Measurements from ENCODE around the gene INAFM2.

The INAFM2 gene

DNA sequence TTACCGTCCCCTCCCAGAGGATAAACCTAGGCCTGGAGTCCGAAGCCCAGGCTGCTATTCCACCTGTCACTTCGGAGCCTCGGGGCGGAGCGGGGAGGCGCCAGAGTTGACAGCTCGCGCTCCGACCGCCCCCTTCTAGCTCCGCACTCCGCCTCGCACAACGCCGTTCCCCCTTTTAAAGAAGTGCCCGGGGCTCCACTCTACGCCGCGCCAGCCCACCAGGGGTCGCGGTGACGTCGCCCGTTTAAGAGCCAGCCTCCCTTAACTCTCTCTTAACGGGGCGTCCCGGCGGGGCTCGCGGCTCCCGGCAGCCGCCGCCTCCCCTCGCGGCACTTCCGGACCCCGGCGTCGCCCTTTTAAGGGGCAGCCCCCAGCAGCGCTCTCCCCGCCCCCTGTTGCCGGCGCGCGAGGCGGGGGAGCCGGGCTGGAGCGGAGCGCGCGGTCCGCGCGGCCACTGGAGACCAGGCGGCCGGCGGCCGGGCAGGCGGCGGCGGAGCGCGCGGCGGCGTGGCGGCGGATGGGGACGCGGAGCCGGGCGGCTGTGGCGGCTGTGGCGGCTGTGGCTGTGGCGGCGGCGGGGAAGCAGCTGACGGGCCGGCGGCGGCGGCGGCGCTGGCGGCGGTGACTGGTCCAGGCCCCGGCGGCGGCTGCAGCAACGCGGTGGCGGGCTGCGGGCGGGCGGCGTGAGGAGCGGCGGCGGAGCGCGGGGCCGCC lies at the start of gene INAFM2 (continued):
- no peak for TF ChIP-seq ZNF19 (tag by site-specific recombination; IDR thresholded peaks at IDR 0.05; ENCODE audit: low read depth)
- no peak for TF ChIP-seq ZNF121 (tag by site-specific recombination; IDR thresholded peaks at IDR 0.05)
- TF ChIP-seq, protein P1, sequence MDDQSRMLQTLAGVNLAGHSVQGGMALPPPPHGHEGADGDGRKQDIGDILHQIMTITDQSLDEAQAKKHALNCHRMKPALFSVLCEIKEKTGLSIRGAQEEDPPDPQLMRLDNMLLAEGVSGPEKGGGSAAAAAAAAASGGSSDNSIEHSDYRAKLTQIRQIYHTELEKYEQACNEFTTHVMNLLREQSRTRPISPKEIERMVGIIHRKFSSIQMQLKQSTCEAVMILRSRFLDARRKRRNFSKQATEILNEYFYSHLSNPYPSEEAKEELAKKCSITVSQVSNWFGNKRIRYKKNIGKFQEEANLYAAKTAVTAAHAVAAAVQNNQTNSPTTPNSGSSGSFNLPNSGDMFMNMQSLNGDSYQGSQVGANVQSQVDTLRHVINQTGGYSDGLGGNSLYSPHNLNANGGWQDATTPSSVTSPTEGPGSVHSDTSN (CRISPR knock-in tag; IDR thresholded peaks at IDR 0.05): no peak
- no peak for TF ChIP-seq ZNF37A (tag by site-specific recombination; IDR thresholded peaks at IDR 0.05)
- no peak for TF ChIP-seq ZNF670 (tag by site-specific recombination; IDR thresholded peaks at IDR 0.05; ENCODE audit: low read depth)
- TF ChIP-seq GLI4 (tag by site-specific recombination; IDR thresholded peaks at IDR 0.05): no peak
- TF ChIP-seq, protein P2, sequence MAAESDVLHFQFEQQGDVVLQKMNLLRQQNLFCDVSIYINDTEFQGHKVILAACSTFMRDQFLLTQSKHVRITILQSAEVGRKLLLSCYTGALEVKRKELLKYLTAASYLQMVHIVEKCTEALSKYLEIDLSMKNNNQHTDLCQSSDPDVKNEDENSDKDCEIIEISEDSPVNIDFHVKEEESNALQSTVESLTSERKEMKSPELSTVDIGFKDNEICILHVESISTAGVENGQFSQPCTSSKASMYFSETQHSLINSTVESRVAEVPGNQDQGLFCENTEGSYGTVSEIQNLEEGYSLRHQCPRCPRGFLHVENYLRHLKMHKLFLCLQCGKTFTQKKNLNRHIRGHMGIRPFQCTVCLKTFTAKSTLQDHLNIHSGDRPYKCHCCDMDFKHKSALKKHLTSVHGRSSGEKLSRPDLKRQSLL (tag by site-specific recombination; IDR thresholded peaks at IDR 0.05): 0 out of 2 replicates have a peak, but pooled peaks have one; percentile 40
- peak; percentile 45; the same call in 1 of the 2 replicates for TF ChIP-seq ZNF843 (tag by site-specific recombination; IDR thresholded peaks at IDR 0.05)
- TF ChIP-seq, protein P3, sequence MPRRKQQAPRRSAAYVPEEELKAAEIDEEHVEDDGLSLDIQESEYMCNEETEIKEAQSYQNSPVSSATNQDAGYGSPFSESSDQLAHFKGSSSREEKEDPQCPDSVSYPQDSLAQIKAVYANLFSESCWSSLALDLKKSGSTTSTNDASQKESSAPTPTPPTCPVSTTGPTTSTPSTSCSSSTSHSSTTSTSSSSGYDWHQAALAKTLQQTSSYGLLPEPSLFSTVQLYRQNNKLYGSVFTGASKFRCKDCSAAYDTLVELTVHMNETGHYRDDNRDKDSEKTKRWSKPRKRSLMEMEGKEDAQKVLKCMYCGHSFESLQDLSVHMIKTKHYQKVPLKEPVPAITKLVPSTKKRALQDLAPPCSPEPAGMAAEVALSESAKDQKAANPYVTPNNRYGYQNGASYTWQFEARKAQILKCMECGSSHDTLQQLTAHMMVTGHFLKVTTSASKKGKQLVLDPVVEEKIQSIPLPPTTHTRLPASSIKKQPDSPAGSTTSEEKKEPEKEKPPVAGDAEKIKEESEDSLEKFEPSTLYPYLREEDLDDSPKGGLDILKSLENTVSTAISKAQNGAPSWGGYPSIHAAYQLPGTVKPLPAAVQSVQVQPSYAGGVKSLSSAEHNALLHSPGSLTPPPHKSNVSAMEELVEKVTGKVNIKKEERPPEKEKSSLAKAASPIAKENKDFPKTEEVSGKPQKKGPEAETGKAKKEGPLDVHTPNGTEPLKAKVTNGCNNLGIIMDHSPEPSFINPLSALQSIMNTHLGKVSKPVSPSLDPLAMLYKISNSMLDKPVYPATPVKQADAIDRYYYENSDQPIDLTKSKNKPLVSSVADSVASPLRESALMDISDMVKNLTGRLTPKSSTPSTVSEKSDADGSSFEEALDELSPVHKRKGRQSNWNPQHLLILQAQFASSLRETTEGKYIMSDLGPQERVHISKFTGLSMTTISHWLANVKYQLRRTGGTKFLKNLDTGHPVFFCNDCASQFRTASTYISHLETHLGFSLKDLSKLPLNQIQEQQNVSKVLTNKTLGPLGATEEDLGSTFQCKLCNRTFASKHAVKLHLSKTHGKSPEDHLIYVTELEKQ (tag by site-specific recombination; IDR thresholded peaks at IDR 0.05; ENCODE audit: borderline replicate concordance): no peak
- TF ChIP-seq ZNF560 (tag by site-specific recombination; IDR thresholded peaks at IDR 0.05; ENCODE audit: borderline replicate concordance): no peak
- peak; percentile 77; the same call in 1 of the 2 replicates for TF ChIP-seq KLF16 (tag by site-specific recombination; IDR thresholded peaks at IDR 0.05)
- TF ChIP-seq ZBTB21 (tag by site-specific recombination; IDR thresholded peaks at IDR 0.05): no peak
- TF ChIP-seq ZSCAN16 (tag by site-specific recombination; IDR thresholded peaks at IDR 0.05): no peak
- no peak for TF ChIP-seq ZNF2 (tag by site-specific recombination; IDR thresholded peaks at IDR 0.05)
- peak; percentile 10 for TF ChIP-seq ZNF335 (tag by site-specific recombination; conservative IDR thresholded peaks at IDR 0.05)
- TF ChIP-seq ZNF404 (tag by site-specific recombination; IDR thresholded peaks at IDR 0.05): no peak
- no peak for TF ChIP-seq YY2 (tag by site-specific recombination; IDR thresholded peaks at IDR 0.05)
- TF ChIP-seq SP7 (tag by site-specific recombination; IDR thresholded peaks at IDR 0.05): peak; percentile 70; the same call in 1 of the 2 replicates
- no peak for TF ChIP-seq ZNF548 (tag by site-specific recombination; IDR thresholded peaks at IDR 0.05)
- TF ChIP-seq, protein P4, sequence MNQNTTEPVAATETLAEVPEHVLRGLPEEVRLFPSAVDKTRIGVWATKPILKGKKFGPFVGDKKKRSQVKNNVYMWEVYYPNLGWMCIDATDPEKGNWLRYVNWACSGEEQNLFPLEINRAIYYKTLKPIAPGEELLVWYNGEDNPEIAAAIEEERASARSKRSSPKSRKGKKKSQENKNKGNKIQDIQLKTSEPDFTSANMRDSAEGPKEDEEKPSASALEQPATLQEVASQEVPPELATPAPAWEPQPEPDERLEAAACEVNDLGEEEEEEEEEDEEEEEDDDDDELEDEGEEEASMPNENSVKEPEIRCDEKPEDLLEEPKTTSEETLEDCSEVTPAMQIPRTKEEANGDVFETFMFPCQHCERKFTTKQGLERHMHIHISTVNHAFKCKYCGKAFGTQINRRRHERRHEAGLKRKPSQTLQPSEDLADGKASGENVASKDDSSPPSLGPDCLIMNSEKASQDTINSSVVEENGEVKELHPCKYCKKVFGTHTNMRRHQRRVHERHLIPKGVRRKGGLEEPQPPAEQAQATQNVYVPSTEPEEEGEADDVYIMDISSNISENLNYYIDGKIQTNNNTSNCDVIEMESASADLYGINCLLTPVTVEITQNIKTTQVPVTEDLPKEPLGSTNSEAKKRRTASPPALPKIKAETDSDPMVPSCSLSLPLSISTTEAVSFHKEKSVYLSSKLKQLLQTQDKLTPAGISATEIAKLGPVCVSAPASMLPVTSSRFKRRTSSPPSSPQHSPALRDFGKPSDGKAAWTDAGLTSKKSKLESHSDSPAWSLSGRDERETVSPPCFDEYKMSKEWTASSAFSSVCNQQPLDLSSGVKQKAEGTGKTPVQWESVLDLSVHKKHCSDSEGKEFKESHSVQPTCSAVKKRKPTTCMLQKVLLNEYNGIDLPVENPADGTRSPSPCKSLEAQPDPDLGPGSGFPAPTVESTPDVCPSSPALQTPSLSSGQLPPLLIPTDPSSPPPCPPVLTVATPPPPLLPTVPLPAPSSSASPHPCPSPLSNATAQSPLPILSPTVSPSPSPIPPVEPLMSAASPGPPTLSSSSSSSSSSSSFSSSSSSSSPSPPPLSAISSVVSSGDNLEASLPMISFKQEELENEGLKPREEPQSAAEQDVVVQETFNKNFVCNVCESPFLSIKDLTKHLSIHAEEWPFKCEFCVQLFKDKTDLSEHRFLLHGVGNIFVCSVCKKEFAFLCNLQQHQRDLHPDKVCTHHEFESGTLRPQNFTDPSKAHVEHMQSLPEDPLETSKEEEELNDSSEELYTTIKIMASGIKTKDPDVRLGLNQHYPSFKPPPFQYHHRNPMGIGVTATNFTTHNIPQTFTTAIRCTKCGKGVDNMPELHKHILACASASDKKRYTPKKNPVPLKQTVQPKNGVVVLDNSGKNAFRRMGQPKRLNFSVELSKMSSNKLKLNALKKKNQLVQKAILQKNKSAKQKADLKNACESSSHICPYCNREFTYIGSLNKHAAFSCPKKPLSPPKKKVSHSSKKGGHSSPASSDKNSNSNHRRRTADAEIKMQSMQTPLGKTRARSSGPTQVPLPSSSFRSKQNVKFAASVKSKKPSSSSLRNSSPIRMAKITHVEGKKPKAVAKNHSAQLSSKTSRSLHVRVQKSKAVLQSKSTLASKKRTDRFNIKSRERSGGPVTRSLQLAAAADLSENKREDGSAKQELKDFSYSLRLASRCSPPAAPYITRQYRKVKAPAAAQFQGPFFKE (tag by site-specific recombination; IDR thresholded peaks at IDR 0.05; ENCODE audit: borderline replicate concordance): no peak
- TF ChIP-seq MEIS1 (CRISPR knock-in tag; IDR thresholded peaks at IDR 0.05; ENCODE audit: borderline replicate concordance): no peak
- peak; percentile 30; the same call in 1 of the 2 replicates for TF ChIP-seq ZSCAN30 (tag by site-specific recombination; IDR thresholded peaks at IDR 0.05)
- no peak for TF ChIP-seq OVOL3 (tag by site-specific recombination; IDR thresholded peaks at IDR 0.05)
- TF ChIP-seq ZBTB7A (tag by site-specific recombination; IDR thresholded peaks at IDR 0.05; ENCODE audit: low read depth): no peak
- TF ChIP-seq ZNF626 (tag by site-specific recombination; IDR thresholded peaks at IDR 0.05): no peak
- TF ChIP-seq, protein P5, sequence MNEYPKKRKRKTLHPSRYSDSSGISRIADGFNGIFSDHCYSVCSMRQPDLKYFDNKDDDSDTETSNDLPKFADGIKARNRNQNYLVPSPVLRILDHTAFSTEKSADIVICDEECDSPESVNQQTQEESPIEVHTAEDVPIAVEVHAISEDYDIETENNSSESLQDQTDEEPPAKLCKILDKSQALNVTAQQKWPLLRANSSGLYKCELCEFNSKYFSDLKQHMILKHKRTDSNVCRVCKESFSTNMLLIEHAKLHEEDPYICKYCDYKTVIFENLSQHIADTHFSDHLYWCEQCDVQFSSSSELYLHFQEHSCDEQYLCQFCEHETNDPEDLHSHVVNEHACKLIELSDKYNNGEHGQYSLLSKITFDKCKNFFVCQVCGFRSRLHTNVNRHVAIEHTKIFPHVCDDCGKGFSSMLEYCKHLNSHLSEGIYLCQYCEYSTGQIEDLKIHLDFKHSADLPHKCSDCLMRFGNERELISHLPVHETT (tag by site-specific recombination; IDR thresholded peaks at IDR 0.05): no peak
- peak; percentile 86 for TF ChIP-seq ZBTB8A (tag by site-specific recombination; IDR thresholded peaks at IDR 0.05)
- TF ChIP-seq ZNF138 (tag by site-specific recombination; IDR thresholded peaks at IDR 0.05; ENCODE audit: borderline replicate concordance): no peak
